PC-3 (cell line): ENCODE results near the gene RNF215. TPM values are rescaled to one million over a fixed set of nuclear protein-coding genes. Genes with fewer than 3 reads are reported as not detected.

Source experiments
- ATAC-seq: fragments of 200-7000 bp; cut with Tn5 transposase; 2 replicates; pipeline ENCODE4 v1.9.1; 2020; ENCODE audit warnings: mild to moderate bottlenecking, moderate library complexity
- BruUV-seq: library from RNA; stranded (reverse); fragments of 400-500 nt; replicated peaks from 2 replicates; lab custom pipeline; 2021; lab: Mats Ljungman, UMichigan
- CTCF ChIA-PET: fragments of 300-600 bp; sonication (Branson Sonifier 250); formaldehyde crosslinking; loops from one replicate; lab custom pipeline; 2022; ENCODE audit warnings: antibody characterized with exemption; lab: Charles Lee
- POLR2A ChIA-PET: fragments of 300-600 bp; sonication (Branson Sonifier 250); formaldehyde crosslinking; loops from one replicate; lab custom pipeline; 2022; ENCODE audit warnings: antibody characterized with exemption; ENCODE audit not compliant: unreplicated experiment; lab: Charles Lee
- DNase-seq: peaks from one replicate; pipeline ENCODE4 v3.0.0-alpha.2; 2015
- H2AFZ ChIP-seq: fragments of 300-600 bp; sonication (generic); 2 replicates; pipeline ENCODE4 v1.6.0; 2016; ENCODE audit warnings: antibody characterized with exemption, low read length
- H3F3A ChIP-seq: fragments of 300-600 bp; sonication (generic); one replicate; pipeline ENCODE4 v1.6.0; 2017; ENCODE audit warnings: antibody characterized with exemption, low read length, control low read depth, mild to moderate bottlenecking; ENCODE audit not compliant: unreplicated experiment
- H3K27ac ChIP-seq: fragments of 300-600 bp; sonication (generic); 2 replicates; pipeline ENCODE4 v1.5.1; 2016; ENCODE audit warnings: mild to moderate bottlenecking, low read length
- H3K27me3 ChIP-seq: fragments of 300-600 bp; sonication (generic); 2 replicates; pipeline ENCODE4 v1.6.1; 2016; ENCODE audit warnings: low read length, mixed read lengths
- H3K36me3 ChIP-seq: fragments of 300-600 bp; sonication (generic); 2 replicates; pipeline ENCODE4 v1.6.1; 2016; ENCODE audit warnings: low read depth, mixed run types, low read length, mixed read lengths
- H3K4me1 ChIP-seq: fragments of 300-600 bp; sonication (generic); 2 replicates; pipeline ENCODE4 v1.5.1; 2016; ENCODE audit warnings: low read length; ENCODE audit not compliant: insufficient read depth
- H3K4me2 ChIP-seq: fragments of 300-600 bp; sonication (generic); 2 replicates; pipeline ENCODE4 v1.6.0; 2016; ENCODE audit warnings: low read length
- H3K4me3 ChIP-seq: fragments of 300-600 bp; sonication (generic); 2 replicates; pipeline ENCODE4 v1.5.1; 2016; ENCODE audit warnings: mild to moderate bottlenecking, low read length, mixed read lengths
- H3K79me2 ChIP-seq: fragments of 300-600 bp; sonication (generic); 2 replicates; pipeline ENCODE4 v1.6.1; 2017; ENCODE audit warnings: low read length, mixed read lengths
- H3K9ac ChIP-seq: fragments of 300-600 bp; sonication (generic); 2 replicates; pipeline ENCODE4 v1.6.0; 2016; ENCODE audit warnings: mild to moderate bottlenecking, low read length
- H3K9me2 ChIP-seq: fragments of 300-600 bp; sonication (generic); replicated peaks from 2 replicates; pipeline ENCODE4 v1.6.1; 2016; ENCODE audit warnings: mixed run types, low read length, mixed read lengths
- H3K9me3 ChIP-seq: fragments of 300-600 bp; sonication (generic); 2 replicates; pipeline ENCODE4 v1.6.1; 2016; ENCODE audit warnings: low read length, mixed read lengths
- H4K20me1 ChIP-seq: fragments of 300-600 bp; sonication (generic); 2 replicates; pipeline ENCODE4 v1.6.1; 2016; ENCODE audit warnings: low read length, mixed read lengths
- EZH2 ChIP-seq: fragments of 300-600 bp; sonication (generic); IDR thresholded peaks from one replicate; pipeline ENCODE4 v1.6.1; 2017; ENCODE audit warnings: antibody characterized with exemption, mild to moderate bottlenecking, low read length; ENCODE audit not compliant: unreplicated experiment
- EZH2phosphoT487 ChIP-seq: fragments of 300-600 bp; sonication (generic); IDR thresholded peaks from 2 replicates; pipeline ENCODE4 v1.6.1; 2018; ENCODE audit warnings: mild to moderate bottlenecking, antibody characterized with exemption, low read length, borderline replicate concordance
- intact Hi-C: fragments of 100-400 bp; cut with micrococcal nuclease; formaldehyde crosslinking; loops from 2 replicates; pipeline ENCODE4 v1.9.0; 2023
- total RNA-seq: library from RNA; depleted of rRNA; stranded (reverse); fragments of >200 nt; gene quantifications from 2 replicates; pipeline ENCODE4 v1.2.3, GENCODE V29; 2014
- TF ChIP-seq, protein P1 (sequence below): fragments of 300-600 bp; sonication (generic); conservative IDR thresholded peaks from 2 replicates; pipeline ENCODE4 v1.5.1; 2017; ENCODE audit warnings: antibody characterized with exemption, low read depth, mild to moderate bottlenecking, low read length

RNF215 gene
- total RNA-seq, 1 experiment from 2014 or later, result 22.6 TPM

- Histone ChIP-seq H3K27me3 (no peaks in the 10 kb centered on the region), H3K9ac (no peak overlapping the region), H3F3A (no peaks in the 10 kb centered on the region), H3K36me3 (no peaks in the 10 kb centered on the region; the same call in 1 of the 2 replicates), H3K4me2 (no peak overlapping the region), H3K4me3 (no peak overlapping the region), H3K9me3 (no peaks in the 10 kb centered on the region), H4K20me1 (no peaks in the 10 kb centered on the region), H3K27ac (no peak overlapping the region), H2AFZ (no peak overlapping the region), H3K9me2 (no peaks in the 10 kb centered on the region), H3K79me2 (no peaks in the 10 kb centered on the region), H3K4me1 (no peaks in the 10 kb centered on the region)
- ATAC-seq (no peak), DNase-seq (no peak)
- ChIA-PET POLR2A (no interaction called here), CTCF (no interaction called here)
- BruUV-seq, result no TSS peak
- intact Hi-C loops, result no loop called here
- TF ChIP-seq, protein P1, sequence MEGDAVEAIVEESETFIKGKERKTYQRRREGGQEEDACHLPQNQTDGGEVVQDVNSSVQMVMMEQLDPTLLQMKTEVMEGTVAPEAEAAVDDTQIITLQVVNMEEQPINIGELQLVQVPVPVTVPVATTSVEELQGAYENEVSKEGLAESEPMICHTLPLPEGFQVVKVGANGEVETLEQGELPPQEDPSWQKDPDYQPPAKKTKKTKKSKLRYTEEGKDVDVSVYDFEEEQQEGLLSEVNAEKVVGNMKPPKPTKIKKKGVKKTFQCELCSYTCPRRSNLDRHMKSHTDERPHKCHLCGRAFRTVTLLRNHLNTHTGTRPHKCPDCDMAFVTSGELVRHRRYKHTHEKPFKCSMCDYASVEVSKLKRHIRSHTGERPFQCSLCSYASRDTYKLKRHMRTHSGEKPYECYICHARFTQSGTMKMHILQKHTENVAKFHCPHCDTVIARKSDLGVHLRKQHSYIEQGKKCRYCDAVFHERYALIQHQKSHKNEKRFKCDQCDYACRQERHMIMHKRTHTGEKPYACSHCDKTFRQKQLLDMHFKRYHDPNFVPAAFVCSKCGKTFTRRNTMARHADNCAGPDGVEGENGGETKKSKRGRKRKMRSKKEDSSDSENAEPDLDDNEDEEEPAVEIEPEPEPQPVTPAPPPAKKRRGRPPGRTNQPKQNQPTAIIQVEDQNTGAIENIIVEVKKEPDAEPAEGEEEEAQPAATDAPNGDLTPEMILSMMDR, result no peak
- TF ChIP-seq EZH2phosphoT487, result no peak
Measured at GRCh38 chr22:30433227-30433626, 46.0 kb upstream of the RNF215 start.

- no peaks in the 10 kb centered on the region; the same call in 1 of the 2 replicates for H3K36me3 ChIP-seq
- H3K9ac ChIP-seq, result no peak overlapping the region
- 0 out of 2 replicates have a peak, but pooled peaks cover 1% of the 10 kb centered on the region for H3K79me2 ChIP-seq
- CTCF ChIA-PET, result no interaction called here
- POLR2A ChIA-PET, result no interaction called here
- H3K4me2 ChIP-seq, result no peak overlapping the region
- no peak overlapping the region for H3K4me3 ChIP-seq
- TF ChIP-seq EZH2 (no peak), EZH2phosphoT487 (no peak)
- TF ChIP-seq, protein P1, result no peak
- no peaks in the 10 kb centered on the region for H3K9me2 ChIP-seq
- ATAC-seq (no peak), DNase-seq (no peak)
- BruUV-seq, result no TSS peak
- intact Hi-C loops, result no loop called here
- H3K4me1 ChIP-seq, result no peaks in the 10 kb centered on the region
- H3F3A ChIP-seq, result no peaks in the 10 kb centered on the region
- no peaks in the 10 kb centered on the region for H3K9me3 ChIP-seq
- no peak overlapping the region for H2AFZ ChIP-seq
- H3K27me3 ChIP-seq, result no peaks in the 10 kb centered on the region
- no peak overlapping the region for H3K27ac ChIP-seq
- H4K20me1 ChIP-seq, result no peaks in the 10 kb centered on the region
Measured at GRCh38 chr22:30432520-30432919, 45.3 kb upstream of the RNF215 start.

GRCh38 chr22:30432096-30432495 lies 44.9 kb upstream of the RNF215 start:
- ATAC-seq, result no peak
- H3K27me3 ChIP-seq, result no peaks in the 10 kb centered on the region
- CTCF ChIA-PET, result no interaction called here
- no peak overlapping the region for H3K4me3 ChIP-seq
- no peaks in the 10 kb centered on the region for H3F3A ChIP-seq
- no peak overlapping the region for H3K4me2 ChIP-seq
- no peaks in the 10 kb centered on the region for H4K20me1 ChIP-seq
- no peaks in the 10 kb centered on the region for H3K9me2 ChIP-seq
- no peak for TF ChIP-seq EZH2phosphoT487
- TF ChIP-seq EZH2, result no peak
- TF ChIP-seq, protein P1, result no peak
- no peaks in the 10 kb centered on the region for H3K4me1 ChIP-seq
- H3K9ac ChIP-seq, result no peak overlapping the region
- no peak overlapping the region for H2AFZ ChIP-seq
- no peak for DNase-seq
- H3K27ac ChIP-seq, result no peak overlapping the region
- H3K9me3 ChIP-seq, result no peaks in the 10 kb centered on the region
- BruUV-seq, result no TSS peak
- intact Hi-C loops, result no loop called here
- H3K36me3 ChIP-seq, result no peaks in the 10 kb centered on the region; the same call in 1 of the 2 replicates
- POLR2A ChIA-PET, result no interaction called here
- H3K79me2 ChIP-seq, result peaks cover 5% of the 10 kb centered on the region
